SK-N-SH (cell line): Measurements from ENCODE around the gene TJP3.

Source experiments
- EP300 ChIP-seq, 2 experiments: IDR thresholded peaks; 2 replicates each; pipeline versions ENCODE4 v1.4.0 to v1.6.1; 2012; ENCODE audit warnings: borderline replicate concordance in 1 of 2, low read depth in 1 of 2, low read length in 1 of 2
- EZH2phosphoT487 ChIP-seq: fragments of 200-600 bp; sonication (generic); IDR thresholded peaks from 2 replicates; pipeline ENCODE4 v1.6.1; 2017; ENCODE audit warnings: low read depth, mixed run types, mild to moderate bottlenecking, antibody characterized with exemption, moderate library complexity, borderline replicate concordance
- GATA2 ChIP-seq: sonication (generic); formaldehyde crosslinking; IDR thresholded peaks from 2 replicates; pipeline ENCODE4 v1.5.0; 2020; ENCODE audit warnings: mild to moderate bottlenecking, missing genetic modification reagents
- POLR2AphosphoS5 ChIP-seq: IDR thresholded peaks from 2 replicates; pipeline ENCODE4 v1.6.1; 2012; ENCODE audit warnings: low read depth, low read length
- TEAD4 ChIP-seq: IDR thresholded peaks from 2 replicates; pipeline ENCODE4 v1.4.0; 2012; ENCODE audit warnings: mild to moderate bottlenecking, borderline replicate concordance; ENCODE audit not compliant: insufficient read depth
- YY1 ChIP-seq: IDR thresholded peaks from 2 replicates; pipeline ENCODE4 v1.4.0; 2012; ENCODE audit warnings: low read depth, mild to moderate bottlenecking
- TF ChIP-seq, protein P1 (sequence below): fragments of 200-600 bp; sonication (generic); IDR thresholded peaks from 2 replicates; pipeline ENCODE4 v1.6.1; 2017; ENCODE audit warnings: antibody characterized with exemption, mild to moderate bottlenecking, moderate library complexity

DNA sequence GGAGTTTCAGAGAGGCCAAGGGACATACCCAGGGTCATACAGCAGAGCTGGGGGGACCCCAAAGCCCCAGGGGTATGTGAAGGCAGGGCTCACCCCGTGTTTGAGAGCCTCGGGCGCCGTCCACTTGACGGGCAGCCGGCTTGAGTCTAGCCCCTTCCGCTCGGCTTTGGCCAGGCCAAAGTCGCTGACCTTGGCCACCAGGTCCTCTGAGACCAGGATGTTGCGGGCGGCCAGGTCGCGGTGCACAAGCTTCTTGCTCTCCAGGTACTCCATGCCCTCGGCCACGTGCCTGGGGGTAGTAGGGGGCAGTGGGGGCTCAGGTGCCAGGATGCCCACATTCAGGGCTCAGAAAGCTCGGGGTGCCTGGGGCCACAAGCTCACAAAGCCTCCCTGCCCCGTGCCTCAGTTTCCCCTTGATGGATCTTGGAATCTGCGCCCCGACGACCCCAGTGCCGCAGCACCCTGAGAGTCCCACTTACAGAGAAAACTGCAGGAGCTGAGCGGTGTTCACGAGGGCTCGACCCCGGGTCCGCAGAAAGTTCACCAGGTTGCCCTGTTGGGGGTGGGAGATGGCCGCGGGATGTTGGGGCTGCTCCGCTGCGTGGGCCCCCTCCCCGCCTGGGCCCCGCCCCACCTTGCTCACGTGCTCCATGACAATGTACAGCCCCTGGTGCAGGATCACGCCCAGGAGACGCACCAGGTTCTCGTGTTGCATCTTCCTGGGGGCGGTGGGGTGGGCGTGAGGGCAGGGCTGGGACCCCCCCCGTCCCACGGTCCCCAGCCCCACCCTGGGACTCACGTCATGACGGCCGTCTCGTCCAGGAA lies 70.9 kb downstream of the TJP3 start:
- TF ChIP-seq, protein P1, sequence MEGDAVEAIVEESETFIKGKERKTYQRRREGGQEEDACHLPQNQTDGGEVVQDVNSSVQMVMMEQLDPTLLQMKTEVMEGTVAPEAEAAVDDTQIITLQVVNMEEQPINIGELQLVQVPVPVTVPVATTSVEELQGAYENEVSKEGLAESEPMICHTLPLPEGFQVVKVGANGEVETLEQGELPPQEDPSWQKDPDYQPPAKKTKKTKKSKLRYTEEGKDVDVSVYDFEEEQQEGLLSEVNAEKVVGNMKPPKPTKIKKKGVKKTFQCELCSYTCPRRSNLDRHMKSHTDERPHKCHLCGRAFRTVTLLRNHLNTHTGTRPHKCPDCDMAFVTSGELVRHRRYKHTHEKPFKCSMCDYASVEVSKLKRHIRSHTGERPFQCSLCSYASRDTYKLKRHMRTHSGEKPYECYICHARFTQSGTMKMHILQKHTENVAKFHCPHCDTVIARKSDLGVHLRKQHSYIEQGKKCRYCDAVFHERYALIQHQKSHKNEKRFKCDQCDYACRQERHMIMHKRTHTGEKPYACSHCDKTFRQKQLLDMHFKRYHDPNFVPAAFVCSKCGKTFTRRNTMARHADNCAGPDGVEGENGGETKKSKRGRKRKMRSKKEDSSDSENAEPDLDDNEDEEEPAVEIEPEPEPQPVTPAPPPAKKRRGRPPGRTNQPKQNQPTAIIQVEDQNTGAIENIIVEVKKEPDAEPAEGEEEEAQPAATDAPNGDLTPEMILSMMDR = no peak
- no peak for TF ChIP-seq TEAD4
- no peak for TF ChIP-seq GATA2 (CRISPR knock-in tag)
- TF ChIP-seq EZH2phosphoT487 = no peak
- no peak for TF ChIP-seq EP300 (IDR thresholded peaks at IDR 0.05; ENCODE audit: borderline replicate concordance in 1 of 2, low read depth in 1 of 2, low read length in 1 of 2)
- TF ChIP-seq POLR2AphosphoS5 = no peak
- TF ChIP-seq YY1 = no peak
